ENCODE measurements around the gene SGCD.

DNA sequence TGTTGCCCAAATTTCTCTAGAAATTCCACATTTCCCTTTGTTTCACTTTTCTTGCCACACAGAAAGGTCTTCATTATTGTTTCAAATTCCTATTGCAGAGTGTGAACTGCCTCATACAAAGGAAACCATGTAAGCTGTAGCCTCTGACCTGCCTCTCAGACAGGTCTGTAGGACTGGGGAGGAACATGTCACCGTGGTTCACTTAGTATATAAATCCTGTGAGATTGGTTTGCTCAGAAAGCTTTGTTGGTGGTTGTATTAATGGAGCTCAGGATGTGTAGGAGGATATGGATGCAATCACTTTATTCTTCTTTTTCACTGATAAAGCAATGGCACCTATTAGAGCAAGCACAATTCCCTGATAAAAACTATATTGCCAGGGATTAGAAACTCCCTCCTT lies 4.2 kb downstream of the SGCD start:
- TF ChIP-seq ZBTB8A (tag by site-specific recombination; IDR thresholded peaks at IDR 0.05) (no peak), ZNF239 (tag by site-specific recombination; IDR thresholded peaks at IDR 0.05) (no peak), ZNF544 (tag by site-specific recombination; IDR thresholded peaks at IDR 0.05) (no peak), RBAK (tag by site-specific recombination; IDR thresholded peaks at IDR 0.05) (no peak), PRDM1 (tag by site-specific recombination; IDR thresholded peaks at IDR 0.05) (no peak), ZNF146 (tag by site-specific recombination; IDR thresholded peaks at IDR 0.05) (no peak)
- TF ChIP-seq, protein P1, sequence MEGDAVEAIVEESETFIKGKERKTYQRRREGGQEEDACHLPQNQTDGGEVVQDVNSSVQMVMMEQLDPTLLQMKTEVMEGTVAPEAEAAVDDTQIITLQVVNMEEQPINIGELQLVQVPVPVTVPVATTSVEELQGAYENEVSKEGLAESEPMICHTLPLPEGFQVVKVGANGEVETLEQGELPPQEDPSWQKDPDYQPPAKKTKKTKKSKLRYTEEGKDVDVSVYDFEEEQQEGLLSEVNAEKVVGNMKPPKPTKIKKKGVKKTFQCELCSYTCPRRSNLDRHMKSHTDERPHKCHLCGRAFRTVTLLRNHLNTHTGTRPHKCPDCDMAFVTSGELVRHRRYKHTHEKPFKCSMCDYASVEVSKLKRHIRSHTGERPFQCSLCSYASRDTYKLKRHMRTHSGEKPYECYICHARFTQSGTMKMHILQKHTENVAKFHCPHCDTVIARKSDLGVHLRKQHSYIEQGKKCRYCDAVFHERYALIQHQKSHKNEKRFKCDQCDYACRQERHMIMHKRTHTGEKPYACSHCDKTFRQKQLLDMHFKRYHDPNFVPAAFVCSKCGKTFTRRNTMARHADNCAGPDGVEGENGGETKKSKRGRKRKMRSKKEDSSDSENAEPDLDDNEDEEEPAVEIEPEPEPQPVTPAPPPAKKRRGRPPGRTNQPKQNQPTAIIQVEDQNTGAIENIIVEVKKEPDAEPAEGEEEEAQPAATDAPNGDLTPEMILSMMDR (tag by site-specific recombination; IDR thresholded peaks at IDR 0.05): no peak
- TF ChIP-seq, protein P2, sequence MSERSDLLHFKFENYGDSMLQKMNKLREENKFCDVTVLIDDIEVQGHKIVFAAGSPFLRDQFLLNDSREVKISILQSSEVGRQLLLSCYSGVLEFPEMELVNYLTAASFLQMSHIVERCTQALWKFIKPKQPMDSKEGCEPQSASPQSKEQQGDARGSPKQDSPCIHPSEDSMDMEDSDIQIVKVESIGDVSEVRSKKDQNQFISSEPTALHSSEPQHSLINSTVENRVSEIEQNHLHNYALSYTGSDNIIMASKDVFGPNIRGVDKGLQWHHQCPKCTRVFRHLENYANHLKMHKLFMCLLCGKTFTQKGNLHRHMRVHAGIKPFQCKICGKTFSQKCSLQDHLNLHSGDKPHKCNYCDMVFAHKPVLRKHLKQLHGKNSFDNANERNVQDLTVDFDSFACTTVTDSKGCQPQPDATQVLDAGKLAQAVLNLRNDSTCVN (tag by site-specific recombination; optimal IDR thresholded peaks at IDR 0.05): no peak
- TF ChIP-seq, protein P3, sequence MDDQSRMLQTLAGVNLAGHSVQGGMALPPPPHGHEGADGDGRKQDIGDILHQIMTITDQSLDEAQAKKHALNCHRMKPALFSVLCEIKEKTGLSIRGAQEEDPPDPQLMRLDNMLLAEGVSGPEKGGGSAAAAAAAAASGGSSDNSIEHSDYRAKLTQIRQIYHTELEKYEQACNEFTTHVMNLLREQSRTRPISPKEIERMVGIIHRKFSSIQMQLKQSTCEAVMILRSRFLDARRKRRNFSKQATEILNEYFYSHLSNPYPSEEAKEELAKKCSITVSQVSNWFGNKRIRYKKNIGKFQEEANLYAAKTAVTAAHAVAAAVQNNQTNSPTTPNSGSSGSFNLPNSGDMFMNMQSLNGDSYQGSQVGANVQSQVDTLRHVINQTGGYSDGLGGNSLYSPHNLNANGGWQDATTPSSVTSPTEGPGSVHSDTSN (CRISPR knock-in tag; IDR thresholded peaks at IDR 0.05): no peak

Data from HEK293 (cell line).